HL-60/S4 treated with retinoic acid at 250 ng/mL for 4 days and 3 days (cell line): ENCODE data around the gene OLIG1.

ENCODE experiments used
- in situ Hi-C: fragments of 300-500 bp; cut with MboI; formaldehyde crosslinking; loops from 2 replicates; pipeline ENCODE4 v1.7.0; 2022; ENCODE audit warnings: low sequenced_read_pairs

Gene OLIG1

GRCh38 chr21:33030633-33031032 is 39.3 kb upstream of the OLIG1 start:
- in situ Hi-C loops: no loop called here

GRCh38 chr21:33031152-33031911 is 38.6 kb upstream of the OLIG1 start:
- in situ Hi-C loops: no loop called here

- in situ Hi-C loops: no loop called here
These were observed 37.4 kb upstream of the OLIG1 start for GRCh38 chr21:33032434-33033047.

GRCh38 chr21:33033094-33033951 is 36.6 kb upstream of the OLIG1 start:
- in situ Hi-C loops: no loop called here

GRCh38 chr21:33033961-33034413 is 36.0 kb upstream of the OLIG1 start:
- in situ Hi-C loops: no loop called here

- in situ Hi-C loops: no loop called here
These were observed 34.8 kb upstream of the OLIG1 start for GRCh38 chr21:33035147-33035546.

- in situ Hi-C loops: no loop called here
These were observed 33.3 kb upstream of the OLIG1 start for GRCh38 chr21:33036430-33037162.

GRCh38 chr21:33037501-33037900 is 32.4 kb upstream of the OLIG1 start:
- in situ Hi-C loops: no loop called here

- in situ Hi-C loops: no loop called here
These were observed 30.4 kb upstream of the OLIG1 start for GRCh38 chr21:33039536-33039935.

GRCh38 chr21:33040215-33040614 is 29.7 kb upstream of the OLIG1 start:
- in situ Hi-C loops: no loop called here

GRCh38 chr21:33041981-33042380 is 28.0 kb upstream of the OLIG1 start:
- in situ Hi-C loops: no loop called here

GRCh38 chr21:33042812-33043211 is 27.1 kb upstream of the OLIG1 start:
- in situ Hi-C loops: no loop called here

GRCh38 chr21:33046455-33046854 is 23.5 kb upstream of the OLIG1 start:
- in situ Hi-C loops: no loop called here

- in situ Hi-C loops: no loop called here
These were observed 22.7 kb upstream of the OLIG1 start for GRCh38 chr21:33047231-33047630.

- in situ Hi-C loops: no loop called here
These were observed 18.0 kb upstream of the OLIG1 start for GRCh38 chr21:33051925-33052324.

GRCh38 chr21:33053951-33054350 is 16.0 kb upstream of the OLIG1 start:
- in situ Hi-C loops: no loop called here

- in situ Hi-C loops: no loop called here
These were observed 13.9 kb upstream of the OLIG1 start for GRCh38 chr21:33055991-33056390.

GRCh38 chr21:33057385-33057940 is 12.5 kb upstream of the OLIG1 start:
- in situ Hi-C loops: no loop called here

- in situ Hi-C loops: no loop called here
These were observed 11.4 kb upstream of the OLIG1 start for GRCh38 chr21:33058527-33058926.

- in situ Hi-C loops: no loop called here
These were observed 11.0 kb upstream of the OLIG1 start for GRCh38 chr21:33058957-33059356.
